GM12872 (cell line): ENCODE measurements around the gene POU2F3.

ENCODE experiments used
- CTCF ChIP-seq: IDR thresholded peaks from 3 replicates; pipeline ENCODE4 v1.5.1; 2011; ENCODE audit warnings: low read depth, mild to moderate bottlenecking, low read length, moderate library complexity; ENCODE audit not compliant: insufficient read depth

The POU2F3 gene

GRCh38 chr11:120249279-120250262, 9.6 kb downstream of the POU2F3 start:
- no peak for TF ChIP-seq CTCF

GRCh38 chr11:120254788-120255518, 15.0 kb downstream of the POU2F3 start:
- TF ChIP-seq CTCF, result no peak

GRCh38 chr11:120255519-120255866, 15.6 kb downstream of the POU2F3 start:
- no peak for TF ChIP-seq CTCF

GRCh38 chr11:120256178-120256577, 16.2 kb downstream of the POU2F3 start:
- no peak for TF ChIP-seq CTCF

GRCh38 chr11:120256779-120257178, 16.8 kb downstream of the POU2F3 start:
- TF ChIP-seq CTCF, result no peak

- TF ChIP-seq CTCF, result no peak
Observed at GRCh38 chr11:120257346-120257745, 17.4 kb downstream of the POU2F3 start.

GRCh38 chr11:120258661-120259060, 18.7 kb downstream of the POU2F3 start:
- 0 out of 3 replicates have a peak, but pooled peaks have one; percentile 12 for TF ChIP-seq CTCF
